Skeletal muscle tissue (tissue), 4 donors: Measurements from ENCODE around the gene KCTD5. TPM values are rescaled to one million over a fixed set of nuclear protein-coding genes. Genes with fewer than 3 reads are reported as not detected.
"Not testable (repeated sequence)": the region's sequence is repeated elsewhere in the genome, so short reads cannot be mapped to it uniquely, and the experiment has no call there.

ENCODE experiments used
- H3K27ac ChIP-seq: one replicate; pipeline ENCODE4 v1.7.0; 2013; ENCODE audit warnings: mild to moderate bottlenecking, low read depth, low read length, inconsistent platforms
- H3K27me3 ChIP-seq, 3 donors: one replicate each; pipeline ENCODE4 v1.7.0; 2013; ENCODE audit warnings: low read length in 3 of 3; ENCODE audit not compliant: control insufficient read depth in 3 of 3, insufficient read depth in 3 of 3
- H3K36me3 ChIP-seq, 3 donors: one replicate each; pipeline ENCODE4 v1.7.0; 2013; ENCODE audit warnings: low read length in 3 of 3; ENCODE audit not compliant: control insufficient read depth in 3 of 3, insufficient read depth in 3 of 3
- H3K4me1 ChIP-seq, 3 donors: one replicate each; pipeline ENCODE4 v1.7.0; 2013; ENCODE audit warnings: low read length in 3 of 3, mild to moderate bottlenecking in 3 of 3; ENCODE audit not compliant: control insufficient read depth in 3 of 3, insufficient read depth in 3 of 3
- H3K4me3 ChIP-seq, 3 donors: one replicate each; pipeline ENCODE4 v1.7.0; 2013; ENCODE audit warnings: low read length in 3 of 3
- H3K9ac ChIP-seq, 3 donors: one replicate each; pipeline ENCODE4 v1.7.0; 2013; ENCODE audit warnings: low read length in 3 of 3, mild to moderate bottlenecking in 3 of 3, moderate library complexity in 2 of 3, low read depth in 1 of 3
- H3K9me3 ChIP-seq, 3 donors: one replicate each; pipeline ENCODE4 v1.7.0; 2013; ENCODE audit warnings: low read length in 3 of 3; ENCODE audit not compliant: control insufficient read depth in 3 of 3
- total RNA-seq: library from RNA; depleted of rRNA; stranded (reverse); fragments of >200 nt; gene quantifications from one replicate; pipeline ENCODE4 v1.2.3, GENCODE V29; 2014
- donor health status: Osteomylitis.

Gene KCTD5
- total RNA-seq, 1 donor from 2014 or later, result 13.6 TPM

DNA sequence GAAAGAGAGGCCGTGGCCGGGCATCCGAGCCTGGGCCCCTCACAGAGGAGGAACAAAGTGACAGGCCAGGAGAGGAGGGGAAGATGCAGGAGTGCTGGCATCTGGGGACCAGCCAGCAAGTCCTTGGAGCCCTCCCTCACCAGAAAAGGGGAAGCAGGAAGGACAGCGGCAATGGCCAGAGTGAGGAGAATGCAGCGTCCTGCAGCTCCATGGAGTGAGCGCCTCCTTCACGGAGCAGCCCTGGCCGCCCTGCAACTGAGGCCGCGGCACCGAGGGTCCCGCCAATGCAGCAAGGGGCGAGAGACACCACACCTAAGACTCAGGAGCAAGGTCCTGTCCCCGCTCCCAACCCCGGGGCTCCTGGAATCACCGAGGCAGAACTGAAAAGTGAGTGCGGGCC lies 24.5 kb upstream of the KCTD5 start:
- not testable (repeated sequence) for H3K27me3 ChIP-seq, H3K27ac ChIP-seq, H3K4me3 ChIP-seq, H3K9ac ChIP-seq, H3K9me3 ChIP-seq, H3K4me1 ChIP-seq, H3K36me3 ChIP-seq

DNA sequence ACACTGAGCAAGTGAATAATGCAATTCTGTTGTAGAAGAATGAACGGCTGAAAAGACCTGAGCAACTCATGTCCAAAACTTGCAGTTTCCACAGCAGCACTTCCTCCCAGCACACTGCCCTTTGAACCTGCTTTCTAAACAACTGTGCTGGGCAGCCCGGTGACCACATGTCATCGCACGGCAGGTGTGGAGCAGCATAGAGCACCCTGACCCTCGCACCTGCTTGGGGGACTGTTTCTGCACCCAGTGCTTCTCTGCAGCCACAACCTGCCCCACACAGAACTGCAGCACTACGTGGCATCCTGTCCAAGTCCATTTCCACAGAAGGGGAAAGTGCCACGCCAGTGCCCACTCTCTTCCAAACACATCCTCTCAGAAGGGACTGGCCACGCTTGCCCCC lies 22.8 kb upstream of the KCTD5 start:
- not testable (repeated sequence) for H3K4me3 ChIP-seq, H3K9ac ChIP-seq, H3K9me3 ChIP-seq, H3K27ac ChIP-seq, H3K4me1 ChIP-seq, H3K27me3 ChIP-seq, H3K36me3 ChIP-seq

DNA sequence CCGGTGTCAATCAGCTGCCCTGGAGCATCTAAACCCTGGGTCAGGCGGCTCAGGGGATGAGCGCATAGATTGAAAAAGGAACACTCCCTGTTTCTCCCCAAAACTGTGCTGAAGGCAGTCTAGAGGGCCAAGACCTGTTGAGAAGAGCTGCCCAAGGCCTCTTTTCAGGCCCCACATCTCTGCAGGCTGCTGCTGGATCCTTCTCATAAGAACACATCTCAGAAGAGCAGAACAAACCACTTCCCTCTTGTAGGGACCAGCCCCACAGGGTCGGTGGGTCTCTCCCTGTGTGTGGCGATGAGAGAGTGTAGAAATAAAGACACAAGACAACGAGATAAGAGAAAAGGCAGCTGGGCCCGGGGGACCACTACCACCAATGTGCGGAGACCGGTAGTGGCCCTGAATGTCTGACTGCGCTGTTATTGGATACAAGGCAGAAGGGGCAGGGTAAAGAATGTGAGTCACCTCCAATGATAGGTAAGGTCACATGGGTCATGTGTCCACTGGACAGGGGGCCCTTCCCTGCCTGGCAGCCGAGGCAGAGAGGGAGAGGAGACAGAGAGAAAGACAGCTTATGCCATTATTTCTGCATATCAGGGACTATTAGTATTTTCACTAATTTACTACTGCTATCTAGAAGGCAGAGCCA lies 22.2 kb upstream of the KCTD5 start:
- H3K36me3 ChIP-seq, H3K27ac ChIP-seq: not testable (repeated sequence)

GRCh38 chr16:2660755-2661373 lies 21.5 kb upstream of the KCTD5 start:
- not testable (repeated sequence) for H3K4me1 ChIP-seq, H3K36me3 ChIP-seq, H3K27ac ChIP-seq, H3K4me3 ChIP-seq, H3K9me3 ChIP-seq, H3K9ac ChIP-seq, H3K27me3 ChIP-seq

More for the DNA sequence above, 22.2 kb upstream of the KCTD5 start:
- H3K27me3 ChIP-seq, H3K9ac ChIP-seq, H3K4me3 ChIP-seq, H3K4me1 ChIP-seq, H3K9me3 ChIP-seq: not testable (repeated sequence)

DNA sequence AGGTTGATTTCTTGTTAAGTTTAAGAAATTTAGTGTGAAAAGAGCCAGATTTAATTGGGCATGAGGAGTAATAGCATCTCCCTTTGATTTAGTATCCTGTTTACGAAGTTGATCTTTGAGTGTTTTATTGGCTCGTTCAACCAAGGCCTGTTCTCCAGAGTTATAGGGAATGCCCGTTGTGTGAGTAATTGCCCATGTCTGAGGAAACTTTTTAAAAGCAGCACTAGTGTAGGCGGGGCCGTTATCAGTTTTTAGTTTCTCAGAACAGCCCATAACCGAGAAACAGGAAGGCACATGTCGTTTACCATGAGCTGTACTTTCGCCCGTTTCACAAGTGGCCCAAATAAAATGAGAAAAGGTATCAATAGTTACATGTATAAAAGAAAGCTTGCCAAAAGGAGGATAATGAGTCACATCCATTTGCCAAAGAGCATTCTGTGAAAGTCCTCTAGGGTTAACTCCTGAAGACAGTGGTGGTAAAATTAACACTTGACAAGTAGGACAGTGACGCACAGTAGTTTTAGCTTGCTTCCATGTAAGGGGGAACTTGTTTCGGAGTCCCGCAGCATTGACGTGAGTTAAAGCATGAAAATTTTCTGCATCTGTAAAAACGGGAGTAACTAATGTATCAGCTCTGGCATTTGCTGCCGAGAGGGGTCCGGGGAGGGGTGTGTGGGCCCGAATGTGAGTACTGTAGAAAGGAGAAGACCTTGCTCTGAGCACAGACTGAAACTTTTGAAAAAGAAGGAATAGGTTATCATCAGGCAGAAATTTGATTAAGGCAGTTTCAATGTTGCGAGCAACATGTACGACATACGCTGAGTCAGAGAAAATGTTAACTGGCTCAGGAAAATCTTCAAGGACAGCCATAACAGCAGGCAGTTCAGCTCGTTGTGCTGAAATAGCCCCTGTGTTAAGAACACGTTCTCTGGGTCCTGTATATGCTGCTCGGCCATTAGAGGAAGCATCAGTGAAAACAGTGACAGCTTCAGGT lies 18.5 kb upstream of the KCTD5 start:
- no peak overlapping the region for H3K27ac ChIP-seq
- peaks cover 2 to 16% (median 3%) of the 10 kb centered on the region in 3 donors for H3K36me3 ChIP-seq
- no peaks in the 10 kb centered on the region for H3K27me3 ChIP-seq
- no peaks in the 10 kb centered on the region for H3K9me3 ChIP-seq
- H3K9ac ChIP-seq, result no peak overlapping the region
- no peak overlapping the region for H3K4me3 ChIP-seq
- no peaks in the 10 kb centered on the region for H3K4me1 ChIP-seq

GRCh38 chr16:2664574-2664982 lies 17.7 kb upstream of the KCTD5 start:
- no peaks in the 10 kb centered on the region for H3K9me3 ChIP-seq
- H3K4me3 ChIP-seq, result no peak overlapping the region
- peaks cover 0 to under 1% (median 0%) of the 10 kb centered on the region in 3 donors for H3K4me1 ChIP-seq
- peaks cover 2 to 18% (median 3%) of the 10 kb centered on the region in 3 donors for H3K36me3 ChIP-seq
- no peak overlapping the region for H3K9ac ChIP-seq
- no peaks in the 10 kb centered on the region for H3K27me3 ChIP-seq
- no peak overlapping the region for H3K27ac ChIP-seq

DNA sequence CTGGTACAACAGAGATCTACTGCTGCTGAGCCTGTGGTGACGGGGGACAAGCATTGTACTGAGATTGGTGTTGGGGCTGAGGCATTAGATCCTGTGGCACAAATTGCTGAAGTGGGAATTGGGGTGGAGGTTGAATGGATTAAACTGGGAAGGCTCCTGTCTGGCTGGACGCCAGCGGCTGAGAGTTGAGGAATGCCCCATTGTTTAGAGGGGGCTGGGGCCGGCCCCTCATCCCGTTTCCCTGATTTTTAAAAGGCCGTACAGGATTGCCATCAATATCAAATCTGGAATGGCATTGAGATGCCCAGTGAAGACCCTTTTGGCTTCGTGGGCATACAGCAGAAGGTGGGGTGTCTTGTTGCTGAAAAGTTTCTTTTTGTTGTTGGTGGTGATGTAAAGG lies 15.7 kb upstream of the KCTD5 start:
- H3K9me3 ChIP-seq, H3K27ac ChIP-seq, H3K4me3 ChIP-seq, H3K9ac ChIP-seq, H3K27me3 ChIP-seq: not testable (repeated sequence)
- peaks cover 2 to 10% (median 4%) of the 10 kb centered on the region in 3 donors for H3K4me1 ChIP-seq
- H3K36me3 ChIP-seq, result peaks cover 3 to 18% (median 4%) of the 10 kb centered on the region in 3 donors

- H3K27ac ChIP-seq, H3K27me3 ChIP-seq, H3K9me3 ChIP-seq, H3K4me3 ChIP-seq: not testable (repeated sequence)
- Histone ChIP-seq H3K9ac (peak overlapping the region in 1 of 3 donors; percentile 32), H3K36me3 (peaks cover 2 to 18% (median 3%) of the 10 kb centered on the region in 3 donors), H3K4me1 (peaks cover 12 to 18% (median 15%) of the 10 kb centered on the region in 3 donors)
These were observed 12.7 kb upstream of the KCTD5 start for GRCh38 chr16:2669587-2669986.

DNA sequence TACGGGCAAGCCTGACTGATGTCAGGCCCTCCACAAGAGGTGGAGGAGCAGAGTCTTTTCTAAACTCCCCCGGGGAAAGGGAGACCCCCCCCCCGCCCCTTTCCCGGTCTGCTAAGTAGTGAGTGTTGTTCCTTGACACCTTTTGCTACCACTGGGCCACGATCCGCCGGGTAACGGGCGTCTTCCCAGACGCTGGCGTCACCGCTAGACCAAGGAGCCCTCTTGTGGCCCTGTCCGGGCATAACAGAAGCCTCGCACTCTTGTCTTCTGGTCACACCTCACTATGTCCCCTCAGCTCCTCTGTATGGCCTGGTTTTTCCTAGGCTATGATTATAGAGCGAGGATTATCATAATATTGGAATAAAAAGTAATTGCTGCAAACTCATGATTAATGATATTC lies 12.3 kb upstream of the KCTD5 start:
- not testable (repeated sequence) for H3K27ac ChIP-seq, H3K4me3 ChIP-seq, H3K27me3 ChIP-seq, H3K9me3 ChIP-seq
- peak overlapping the region in 1 of 3 donors; percentile 32 for H3K9ac ChIP-seq
- peaks cover 12 to 18% (median 15%) of the 10 kb centered on the region in 3 donors for H3K4me1 ChIP-seq
- peaks cover 2 to 16% (median 3%) of the 10 kb centered on the region in 3 donors for H3K36me3 ChIP-seq

DNA sequence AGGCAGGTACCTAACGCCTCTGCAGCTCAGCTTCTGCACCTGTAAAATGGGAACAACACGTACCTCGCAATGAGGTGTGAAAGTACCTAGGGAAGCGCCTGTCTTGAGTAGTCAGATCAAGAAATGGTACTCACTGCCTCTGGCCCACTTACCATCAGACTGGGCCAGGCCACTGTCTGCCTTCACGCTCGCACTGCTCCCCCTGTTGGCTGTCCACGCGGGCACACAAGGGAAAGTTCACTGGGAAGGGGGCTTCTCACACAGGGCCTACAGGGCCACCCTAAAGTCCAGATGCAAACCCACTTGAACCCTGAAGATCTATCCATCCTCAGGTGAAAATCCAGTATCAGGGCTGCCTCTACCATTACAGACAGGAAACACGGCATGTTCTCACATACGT lies 11.1 kb upstream of the KCTD5 start:
- H3K27me3 ChIP-seq, H3K27ac ChIP-seq, H3K9me3 ChIP-seq, H3K4me3 ChIP-seq, H3K9ac ChIP-seq: not testable (repeated sequence)
- Histone ChIP-seq H3K4me1 (peaks cover 12 to 18% (median 15%) of the 10 kb centered on the region in 3 donors), H3K36me3 (peaks cover 2 to 10% (median 3%) of the 10 kb centered on the region in 3 donors)
